Measurements from ENCODE around the gene CSH2. TPM values are rescaled to one million over a fixed set of nuclear protein-coding genes. Genes with fewer than 3 reads are reported as not detected.
"Not testable (repeated sequence)": the region's sequence is repeated elsewhere in the genome, so short reads cannot be mapped to it uniquely, and the experiment has no call there.

Gene CSH2
- polyA plus RNA-seq, result 0.06 TPM
- long read RNA-seq, donor 1, result 0 reads
- long read RNA-seq, donor 2, result 0 reads
- long read RNA-seq, donor 3, result 0 reads
- long read RNA-seq, donor 4, result 0 reads
- long read RNA-seq, donor 5, partial matches to known transcripts, result 0 of 3 reads
- long read RNA-seq, donor 5, other reads (novel, unspliced or antisense), result 0 of 3 reads
- long read RNA-seq, donor 6, transcript CSH2-201 (4 exons, 1,173 nt), result minor isoform, 13 of 469 reads
- long read RNA-seq, donor 6, transcript CSH2-204 (3 exons, 1,172 nt), result minor isoform, 33 of 469 reads
- long read RNA-seq, donor 6, transcript CSH2-203 (5 exons, 920 nt), result major isoform, 267 of 469 reads
- long read RNA-seq, donor 6, transcript CSH2-205 (1 exons, 1,660 nt), result minor isoform, 46 of 469 reads
- long read RNA-seq, donor 6, partial matches to known transcripts, result 97 of 469 reads
- long read RNA-seq, donor 6, other reads (novel, unspliced or antisense), result 13 of 469 reads
- long read RNA-seq, donor 7, partial matches to known transcripts, result 0 of 1 reads
- long read RNA-seq, donor 7, other reads (novel, unspliced or antisense), result 0 of 1 reads
- long read RNA-seq, donor 8, result 0 reads
- long read RNA-seq, donor 9, result 0 reads
- long read RNA-seq, donor 10, result 0 reads
- long read RNA-seq, donor 11, result 0 reads

DNA sequence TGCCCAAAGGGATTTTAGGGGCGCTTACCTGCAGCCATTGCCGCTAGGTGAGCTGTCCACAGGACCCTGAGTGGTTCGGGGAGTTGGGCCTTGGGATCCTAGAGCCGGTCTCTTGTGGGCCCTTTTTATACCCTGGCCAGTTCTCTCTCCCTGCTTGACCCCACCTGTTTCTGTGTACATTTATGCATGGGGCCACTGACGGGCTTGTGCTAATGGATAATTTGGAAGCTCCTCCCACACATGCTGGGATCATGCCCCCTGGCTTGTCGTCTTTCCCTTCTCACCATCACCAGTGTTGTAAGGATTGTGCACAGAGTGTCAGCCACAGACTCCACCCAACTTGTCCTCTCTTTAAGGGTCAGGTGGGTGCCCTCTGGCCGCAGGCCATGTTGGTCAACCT, at the start of gene CSH2:
TSS of gene CSH2 (minus strand) at position 101 of the 400 bp plus-strand sequence. CDS start at position 38, 63 bp downstream.
- not testable (repeated sequence) for H3K27me3 ChIP-seq (ENCODE audit: control insufficient read depth, insufficient read depth, low read length); H3K9me3 ChIP-seq (ENCODE audit: control insufficient read depth, low read depth, low read length); H3K4me1 ChIP-seq (ENCODE audit: control insufficient read depth, insufficient read depth, low read length); H3K27ac ChIP-seq (ENCODE audit: low read length); DNase-seq; H3K36me3 ChIP-seq (ENCODE audit: control insufficient read depth, insufficient read depth, low read length); H3K4me3 ChIP-seq (ENCODE audit: low read length)
- WGBS (ENCODE audit: insufficient coverage, low lambda C conversion rate), result no CpG with 5 or more reads among the region's 7 CpGs

DNA sequence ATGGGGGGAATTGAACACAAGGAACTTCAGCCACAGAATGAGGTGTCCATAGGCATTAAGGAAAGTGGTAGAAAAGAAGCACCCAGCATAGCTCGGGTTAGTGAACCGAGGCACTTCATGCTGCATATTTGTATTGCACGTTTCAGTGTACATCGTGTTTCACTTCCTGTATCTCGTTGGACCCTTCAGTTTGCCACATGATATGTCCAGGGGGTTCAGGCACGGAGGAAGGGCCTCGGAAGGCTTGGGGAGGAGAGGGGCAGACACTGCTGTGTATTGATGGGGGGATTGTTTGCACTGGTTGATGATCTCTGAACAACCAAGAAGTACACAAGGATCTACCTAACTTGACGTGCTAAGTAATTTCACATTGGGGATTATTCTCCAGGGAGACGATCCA, 48.9 kb upstream of the CSH2 start:
- no CpG with 5 or more reads among the region's 9 CpGs for WGBS (ENCODE audit: insufficient coverage, low lambda C conversion rate)
- H3K27ac ChIP-seq (ENCODE audit: low read length); H3K4me1 ChIP-seq (ENCODE audit: control insufficient read depth, insufficient read depth, low read length); H3K9me3 ChIP-seq (ENCODE audit: control insufficient read depth, low read depth, low read length); H3K36me3 ChIP-seq (ENCODE audit: control insufficient read depth, insufficient read depth, low read length); H3K27me3 ChIP-seq (ENCODE audit: control insufficient read depth, insufficient read depth, low read length); DNase-seq; H3K4me3 ChIP-seq (ENCODE audit: low read length): not testable (repeated sequence)

DNA sequence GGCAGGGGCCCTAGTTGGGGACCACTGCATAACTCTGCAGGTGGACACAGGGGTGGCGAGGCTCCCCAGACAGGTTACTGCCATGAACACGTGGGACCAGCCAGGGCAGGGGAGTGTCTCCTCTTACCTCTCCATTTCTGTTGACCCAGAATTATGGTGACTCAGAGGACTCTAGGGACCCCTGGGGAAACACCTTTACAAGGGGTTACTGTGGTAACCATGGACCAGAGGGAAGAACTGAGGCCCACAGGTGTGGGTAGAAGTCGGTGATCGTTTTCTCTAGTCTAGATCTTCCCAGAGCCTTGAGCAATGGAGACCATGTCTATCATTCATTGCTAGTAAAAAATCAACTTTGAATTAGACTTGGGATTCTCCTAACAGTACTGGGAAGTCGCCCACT, 47.3 kb upstream of the CSH2 start:
- not testable (repeated sequence) for DNase-seq; H3K4me3 ChIP-seq (ENCODE audit: low read length); H3K36me3 ChIP-seq (ENCODE audit: control insufficient read depth, insufficient read depth, low read length); H3K27me3 ChIP-seq (ENCODE audit: control insufficient read depth, insufficient read depth, low read length); H3K27ac ChIP-seq (ENCODE audit: low read length); H3K9me3 ChIP-seq (ENCODE audit: control insufficient read depth, low read depth, low read length); H3K4me1 ChIP-seq (ENCODE audit: control insufficient read depth, insufficient read depth, low read length)
- WGBS (ENCODE audit: insufficient coverage, low lambda C conversion rate), result no CpG with 5 or more reads among the region's 5 CpGs

DNA sequence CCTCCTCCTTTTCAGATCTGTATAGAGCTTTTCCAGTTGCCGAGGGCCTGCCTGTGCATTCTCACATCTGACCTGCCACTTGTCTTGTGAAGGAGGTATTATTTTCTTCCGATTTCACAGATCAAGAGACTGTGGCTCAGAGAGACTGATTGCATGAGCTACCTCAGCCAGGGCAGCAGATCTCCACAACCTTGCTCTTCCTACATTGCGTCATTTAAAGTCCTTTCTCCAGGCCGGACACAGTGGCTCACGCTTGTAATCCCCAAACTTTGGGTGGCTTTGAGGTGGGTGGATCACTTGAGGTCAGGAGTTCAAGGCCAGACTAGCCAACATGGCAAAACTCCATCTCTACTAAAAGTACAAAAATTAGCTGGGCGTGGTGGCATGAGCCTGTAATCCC, 46.6 kb upstream of the CSH2 start:
- not testable (repeated sequence) for H3K4me1 ChIP-seq (ENCODE audit: control insufficient read depth, insufficient read depth, low read length); H3K4me3 ChIP-seq (ENCODE audit: low read length); DNase-seq; H3K27me3 ChIP-seq (ENCODE audit: control insufficient read depth, insufficient read depth, low read length); H3K27ac ChIP-seq (ENCODE audit: low read length); H3K36me3 ChIP-seq (ENCODE audit: control insufficient read depth, insufficient read depth, low read length); H3K9me3 ChIP-seq (ENCODE audit: control insufficient read depth, low read depth, low read length)
- WGBS (ENCODE audit: insufficient coverage, low lambda C conversion rate), result no CpG with 5 or more reads among the region's 6 CpGs

DNA sequence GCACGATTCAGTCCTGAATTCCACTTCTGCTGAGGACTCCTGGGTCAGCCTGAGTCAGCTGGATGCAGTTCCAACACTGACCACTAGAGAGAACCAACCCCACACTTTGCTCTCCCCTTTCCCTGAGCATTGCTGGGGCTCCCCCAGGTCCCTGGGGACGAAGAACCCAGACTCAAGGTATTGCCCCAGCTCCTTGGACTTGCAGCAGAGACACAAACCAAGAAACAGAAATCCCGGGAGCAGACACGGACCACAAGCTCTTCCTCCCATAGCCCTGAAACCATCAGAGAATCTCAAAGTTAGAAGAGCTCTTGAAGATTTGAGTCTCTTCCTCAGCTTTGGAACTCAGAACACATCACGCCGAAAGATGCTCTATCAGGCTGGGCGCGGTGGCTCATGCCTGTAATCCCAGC, 45.8 kb upstream of the CSH2 start:
- Histone ChIP-seq H3K36me3 (ENCODE audit: control insufficient read depth, insufficient read depth, low read length) (no peaks in the 10 kb centered on the region), H3K27ac (ENCODE audit: low read length) (no peak overlapping the region)
- WGBS (ENCODE audit: insufficient coverage, low lambda C conversion rate), result no CpG with 5 or more reads among the region's 8 CpGs

DNA sequence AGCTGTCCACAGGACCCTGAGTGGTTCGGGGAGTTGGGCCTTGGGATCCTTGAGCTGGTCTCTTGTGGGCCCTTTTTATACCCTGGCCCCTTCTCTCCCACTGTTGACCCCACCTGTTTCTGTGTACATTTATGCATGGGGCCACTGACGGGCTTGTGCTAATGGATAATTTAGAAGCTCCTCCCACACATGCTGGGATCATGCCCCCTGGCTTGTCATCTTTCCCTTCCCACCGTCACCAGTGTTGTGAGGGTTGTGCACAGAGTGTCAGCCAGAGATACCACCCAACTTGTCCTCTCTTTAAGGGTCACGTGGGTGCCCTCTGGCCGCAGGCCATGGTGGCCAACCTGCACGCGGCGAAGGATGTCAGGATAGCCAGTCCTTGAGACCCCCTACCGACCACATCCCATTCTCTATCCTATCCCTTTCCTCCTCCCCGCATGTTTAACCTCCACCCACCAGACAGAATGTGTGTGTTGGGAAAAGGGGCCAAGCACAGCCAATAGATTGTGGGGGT, 45.4 kb upstream of the CSH2 start, which contains the start of gene GH1:
TSS of gene GH1 (minus strand) at position 51 of the 517 bp plus-strand sequence. CDS start 63 bp downstream, outside the sequence.
- 60% methylated on average over 1 of the region's 10 CpGs for WGBS (ENCODE audit: insufficient coverage, low lambda C conversion rate)
- H3K36me3 ChIP-seq (ENCODE audit: control insufficient read depth, insufficient read depth, low read length); H3K4me1 ChIP-seq (ENCODE audit: control insufficient read depth, insufficient read depth, low read length); H3K9me3 ChIP-seq (ENCODE audit: control insufficient read depth, low read depth, low read length); H3K27me3 ChIP-seq (ENCODE audit: control insufficient read depth, insufficient read depth, low read length); DNase-seq; H3K4me3 ChIP-seq (ENCODE audit: low read length); H3K27ac ChIP-seq (ENCODE audit: low read length): not testable (repeated sequence)

More for the DNA sequence above, 45.8 kb upstream of the CSH2 start:
- H3K27me3 ChIP-seq (ENCODE audit: control insufficient read depth, insufficient read depth, low read length), result peaks cover 4% of the 10 kb centered on the region
- no peaks in the 10 kb centered on the region for H3K4me1 ChIP-seq (ENCODE audit: control insufficient read depth, insufficient read depth, low read length)
- DNase-seq, result peak; percentile 40 to 44
- H3K9me3 ChIP-seq (ENCODE audit: control insufficient read depth, low read depth, low read length), result no peaks in the 10 kb centered on the region
- no peak overlapping the region for H3K4me3 ChIP-seq (ENCODE audit: low read length)

DNA sequence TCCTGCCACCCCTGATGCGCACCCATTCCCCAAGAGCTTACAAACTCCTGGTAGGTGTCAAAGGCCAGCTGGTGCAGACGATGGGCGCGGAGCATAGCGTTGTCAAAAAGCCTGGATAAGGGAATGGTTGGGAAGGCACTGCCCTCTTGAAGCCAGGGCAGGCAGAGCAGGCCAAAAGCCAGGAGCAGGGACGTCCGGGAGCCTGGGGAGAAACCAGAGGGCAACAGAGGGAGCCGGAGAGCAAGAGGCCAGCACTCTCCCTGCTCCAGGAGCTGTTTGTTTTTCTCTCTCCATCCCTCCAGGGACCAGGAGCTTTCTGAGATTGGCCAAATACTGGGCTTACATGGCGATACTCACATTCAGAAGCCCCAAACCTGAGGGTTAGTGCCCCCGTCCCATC, 44.8 kb upstream of the CSH2 start:
- Histone ChIP-seq H3K4me3 (ENCODE audit: low read length) (no peak overlapping the region), H3K27ac (ENCODE audit: low read length) (no peak overlapping the region), H3K9me3 (ENCODE audit: control insufficient read depth, low read depth, low read length) (no peaks in the 10 kb centered on the region), H3K36me3 (ENCODE audit: control insufficient read depth, insufficient read depth, low read length) (no peaks in the 10 kb centered on the region), H3K27me3 (ENCODE audit: control insufficient read depth, insufficient read depth, low read length) (peaks cover 4% of the 10 kb centered on the region), H3K4me1 (ENCODE audit: control insufficient read depth, insufficient read depth, low read length) (no peaks in the 10 kb centered on the region)
- DNase-seq, result no peak
- no CpG with 5 or more reads among the region's 10 CpGs for WGBS (ENCODE audit: insufficient coverage, low lambda C conversion rate)

DNA sequence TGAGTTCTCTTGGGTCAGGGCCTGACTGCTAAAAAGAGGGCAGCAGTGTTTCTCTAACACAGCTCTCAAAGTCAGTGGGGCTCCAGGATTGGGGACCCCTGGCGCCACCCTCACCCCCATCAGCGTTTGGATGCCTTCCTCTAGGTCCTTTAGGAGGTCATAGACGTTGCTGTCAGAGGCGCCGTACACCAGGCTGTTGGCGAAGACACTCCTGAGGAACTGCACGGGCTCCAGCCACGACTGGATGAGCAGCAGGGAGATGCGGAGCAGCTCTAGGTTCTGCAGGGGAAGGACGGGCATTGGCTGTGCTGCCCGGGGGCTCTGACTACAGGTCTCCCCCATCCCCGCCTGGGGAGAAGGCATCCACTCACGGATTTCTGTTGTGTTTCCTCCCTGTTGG, 44.2 kb upstream of the CSH2 start:
- Histone ChIP-seq H3K36me3 (ENCODE audit: control insufficient read depth, insufficient read depth, low read length) (no peaks in the 10 kb centered on the region), H3K4me1 (ENCODE audit: control insufficient read depth, insufficient read depth, low read length) (no peaks in the 10 kb centered on the region), H3K4me3 (ENCODE audit: low read length) (no peak overlapping the region), H3K27ac (ENCODE audit: low read length) (no peak overlapping the region), H3K27me3 (ENCODE audit: control insufficient read depth, insufficient read depth, low read length) (peaks cover 4% of the 10 kb centered on the region), H3K9me3 (ENCODE audit: control insufficient read depth, low read depth, low read length) (no peaks in the 10 kb centered on the region)
- no CpG with 5 or more reads among the region's 13 CpGs for WGBS (ENCODE audit: insufficient coverage, low lambda C conversion rate)
- DNase-seq, result no peak

DNA sequence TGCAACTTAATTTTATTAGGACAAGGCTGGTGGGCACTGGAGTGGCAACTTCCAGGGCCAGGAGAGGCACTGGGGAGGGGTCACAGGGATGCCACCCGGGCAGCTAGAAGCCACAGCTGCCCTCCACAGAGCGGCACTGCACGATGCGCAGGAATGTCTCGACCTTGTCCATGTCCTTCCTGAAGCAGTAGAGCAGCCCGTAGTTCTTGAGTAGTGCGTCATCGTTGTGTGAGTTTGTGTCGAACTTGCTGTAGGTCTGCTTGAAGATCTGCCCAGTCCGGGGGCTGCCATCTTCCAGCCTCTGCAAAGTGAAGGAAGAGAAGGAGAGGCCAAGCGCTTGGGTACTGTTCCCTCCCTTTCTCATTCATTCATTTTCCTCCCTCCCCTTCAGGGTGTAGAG, 43.7 kb upstream of the CSH2 start:
- not testable (repeated sequence) for H3K4me3 ChIP-seq (ENCODE audit: low read length); H3K27ac ChIP-seq (ENCODE audit: low read length); H3K36me3 ChIP-seq (ENCODE audit: control insufficient read depth, insufficient read depth, low read length); H3K9me3 ChIP-seq (ENCODE audit: control insufficient read depth, low read depth, low read length); DNase-seq; H3K27me3 ChIP-seq (ENCODE audit: control insufficient read depth, insufficient read depth, low read length); H3K4me1 ChIP-seq (ENCODE audit: control insufficient read depth, insufficient read depth, low read length)
- no CpG with 5 or more reads among the region's 11 CpGs for WGBS (ENCODE audit: insufficient coverage, low lambda C conversion rate)

DNA sequence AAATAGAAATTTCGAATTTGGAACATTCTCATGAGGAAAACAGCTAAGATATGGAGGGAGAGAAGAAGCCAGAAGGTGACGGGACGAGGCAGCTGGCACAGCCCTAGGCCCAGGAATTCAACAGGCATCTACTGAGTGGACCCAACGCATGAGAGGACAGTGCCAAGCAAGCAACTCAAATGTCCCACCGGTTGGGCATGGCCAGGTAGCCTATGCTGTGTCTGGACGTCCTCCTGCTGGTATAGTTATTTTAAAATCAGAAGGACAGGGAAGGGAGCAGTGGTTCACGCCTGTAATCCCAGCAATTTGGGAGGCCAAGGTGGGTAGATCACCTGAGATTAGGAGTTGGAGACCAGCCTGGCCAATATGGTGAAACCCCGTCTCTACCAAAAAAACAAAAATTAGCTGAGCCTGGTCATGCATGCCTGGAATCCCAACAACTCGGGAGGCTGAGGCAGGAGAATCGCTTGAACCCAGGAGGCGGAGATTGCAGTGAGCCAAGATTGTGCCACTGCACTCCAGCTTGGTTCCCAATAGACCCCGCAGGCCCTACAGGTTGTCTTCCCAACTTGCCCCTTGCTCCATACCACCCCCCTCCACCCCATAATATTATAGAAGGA, 43.2 kb upstream of the CSH2 start:
- Histone ChIP-seq H3K4me3 (ENCODE audit: low read length) (no peak overlapping the region), H3K27ac (ENCODE audit: low read length) (no peak overlapping the region), H3K9me3 (ENCODE audit: control insufficient read depth, low read depth, low read length) (no peaks in the 10 kb centered on the region), H3K27me3 (ENCODE audit: control insufficient read depth, insufficient read depth, low read length) (peaks cover 4% of the 10 kb centered on the region), H3K36me3 (ENCODE audit: control insufficient read depth, insufficient read depth, low read length) (no peaks in the 10 kb centered on the region), H3K4me1 (ENCODE audit: control insufficient read depth, insufficient read depth, low read length) (no peaks in the 10 kb centered on the region)
- DNase-seq, result no peak
- WGBS (ENCODE audit: insufficient coverage, low lambda C conversion rate), result 50% methylated on average over 1 of the region's 12 CpGs
